Gastrocnemius medialis (tissue), 4 donors: ENCODE measurements around the gene NXPE1. TPM values are rescaled to one million over a fixed set of nuclear protein-coding genes. Genes with fewer than 3 reads are reported as not detected.
"Not testable (repeated sequence)": the region's sequence is repeated elsewhere in the genome, so short reads cannot be mapped to it uniquely, and the experiment has no call there.

ENCODE experiments used
- ATAC-seq, 2 donors: fragments of 150-250 bp; one replicate each; pipeline ENCODE4 v1.9.1; 2016
- DNase-seq, 2 donors: peaks; one replicate each; pipeline ENCODE4 v3.0.0-alpha.2; 2019
- H3K27ac ChIP-seq, 4 donors: fragments of 200-600 bp; sonication (generic); 1 replicate in 1 of 4; 2 replicates in 3 of 4; pipeline ENCODE4 v1.5.1; 2016 to 2018; ENCODE audit warnings: mild to moderate bottlenecking in 2 of 4, moderate library complexity in 1 of 4
- H3K27me3 ChIP-seq, 3 donors: fragments of 200-600 bp; sonication (generic) in 2 of 3; 1 replicate in 1 of 3; 2 replicates in 2 of 3; pipeline versions ENCODE4 v1.5.1 to v1.6.0; 2016 to 2019; ENCODE audit warnings: mild to moderate bottlenecking in 1 of 3, moderate library complexity in 1 of 3
- H3K36me3 ChIP-seq, 2 donors: fragments of 200-600 bp; sonication (generic) in 1 of 2; one replicate each; pipeline ENCODE4 v1.5.1; 2017 to 2018
- H3K4me1 ChIP-seq, 2 donors: fragments of 200-600 bp; sonication (generic) in 1 of 2; one replicate each; pipeline ENCODE4 v1.5.1; 2016 to 2017; ENCODE audit warnings: mild to moderate bottlenecking in 2 of 2
- H3K4me3 ChIP-seq, 4 donors: fragments of 200-600 bp; sonication (generic) in 3 of 4; 1 replicate in 1 of 4; 2 replicates in 3 of 4; pipeline ENCODE4 v1.5.1; 2016 to 2019; ENCODE audit warnings: mild to moderate bottlenecking in 2 of 4
- H3K9me3 ChIP-seq, 3 donors: fragments of 200-600 bp; sonication (generic) in 2 of 3; 1 replicate in 1 of 3; 2 replicates in 2 of 3; pipeline ENCODE4 v1.5.1; 2016 to 2019
- CTCF ChIP-seq, 5 experiments: fragments of 450-650 bp in 3 of 5; fragments of 200-600 bp in 2 of 5; sonication (generic) in 2 of 5; IDR thresholded peaks in 4 of 5; conservative IDR thresholded peaks in 1 of 5; 1 replicate in 4 of 5; 2 replicates in 1 of 5; pipeline ENCODE4 v1.5.1; 2016 to 2019; ENCODE audit warnings: antibody characterized with exemption in 5 of 5, mild to moderate bottlenecking in 3 of 5, moderate library complexity in 3 of 5
- POLR2A ChIP-seq, 2 donors: fragments of 450-650 bp; IDR thresholded peaks; one replicate each; pipeline ENCODE4 v1.6.1; 2017; ENCODE audit warnings: antibody characterized with exemption in 2 of 2, mild to moderate bottlenecking in 2 of 2, moderate library complexity in 2 of 2
- in situ Hi-C, 4 donors: fragments of 200-750 bp; cut with MboI; loops; one replicate each; pipeline versions ENCODE4 v1.15.0 to v1.8.0; 2017; ENCODE audit warnings: low sequenced_read_pairs in 4 of 4
- intact Hi-C: fragments of 100-400 bp; cut with DNase I; formaldehyde crosslinking; loops from one replicate; pipeline ENCODE4 v1.15.1; 2023; ENCODE audit warnings: low total_unique reads
- total RNA-seq, 4 donors: library from RNA; depleted of rRNA; stranded (reverse); fragments of >200 nt; gene quantifications; one replicate each; pipeline versions ENCODE4 v1.1.0 to v1.2.3, GENCODE V29; 2016

Gene NXPE1
- total RNA-seq, 4 donors from 2014 or later: 0.20 to 2.1 (median 1.2) TPM; not detected in 1

GRCh38 chr11:114606003-114606801 is 46.5 kb upstream of the NXPE1 start:
- Histone ChIP-seq H3K4me3 (no peak overlapping the region), H3K27ac (no peak overlapping the region), H3K4me1 (no peaks in the 10 kb centered on the region), H3K36me3 (no peaks in the 10 kb centered on the region), H3K27me3 (no peaks in the 10 kb centered on the region), H3K9me3 (no peaks in the 10 kb centered on the region)
- DNase-seq (no peak), ATAC-seq (no peak)
- TF ChIP-seq CTCF (IDR thresholded peaks at IDR 0.05 in 4 of 5, conservative IDR thresholded peaks at IDR 0.05 in 1 of 5) (no peak), POLR2A (IDR thresholded peaks at IDR 0.05) (no peak)
- in situ Hi-C loops: no loop called here
- intact Hi-C loops: loop anchor here (10.0 kb wide), 1 partner anchor 261 kb away; no protein-coding TSS in a partner anchor

- Histone ChIP-seq H3K4me3 (no peak overlapping the region), H3K36me3 (no peaks in the 10 kb centered on the region), H3K9me3 (no peaks in the 10 kb centered on the region), H3K4me1 (no peaks in the 10 kb centered on the region), H3K27ac (no peak overlapping the region), H3K27me3 (no peaks in the 10 kb centered on the region)
- in situ Hi-C loops (no loop called here), intact Hi-C loops (loop anchor here (10.0 kb wide), 1 partner anchor 261 kb away; no protein-coding TSS in a partner anchor)
- TF ChIP-seq POLR2A (IDR thresholded peaks at IDR 0.05) (no peak), CTCF (IDR thresholded peaks at IDR 0.05 in 4 of 5, conservative IDR thresholded peaks at IDR 0.05 in 1 of 5) (no peak)
- ATAC-seq: no peak
- DNase-seq: no peak
These were observed 45.7 kb upstream of the NXPE1 start for GRCh38 chr11:114605370-114605769.

GRCh38 chr11:114604886-114605285 is 45.2 kb upstream of the NXPE1 start:
- no peak for ATAC-seq
- intact Hi-C loops (loop anchor here (10.0 kb wide), 1 partner anchor 260 kb away; no protein-coding TSS in a partner anchor), in situ Hi-C loops (no loop called here)
- Histone ChIP-seq H3K36me3 (no peaks in the 10 kb centered on the region), H3K9me3 (no peaks in the 10 kb centered on the region), H3K27me3 (no peaks in the 10 kb centered on the region), H3K4me1 (no peaks in the 10 kb centered on the region), H3K4me3 (no peak overlapping the region), H3K27ac (no peak overlapping the region)
- TF ChIP-seq CTCF (IDR thresholded peaks at IDR 0.05 in 4 of 5, conservative IDR thresholded peaks at IDR 0.05 in 1 of 5): no peak
- no peak for TF ChIP-seq POLR2A (IDR thresholded peaks at IDR 0.05)
- no peak for DNase-seq

- no peak for ATAC-seq
- in situ Hi-C loops (no loop called here), intact Hi-C loops (loop anchor here (10.0 kb wide), 1 partner anchor 259 kb away; no protein-coding TSS in a partner anchor)
- Histone ChIP-seq H3K27ac (no peak overlapping the region), H3K4me3 (no peak overlapping the region), H3K9me3 (no peaks in the 10 kb centered on the region), H3K4me1 (no peaks in the 10 kb centered on the region), H3K27me3 (no peaks in the 10 kb centered on the region), H3K36me3 (no peaks in the 10 kb centered on the region)
- no peak for TF ChIP-seq CTCF (IDR thresholded peaks at IDR 0.05 in 4 of 5, conservative IDR thresholded peaks at IDR 0.05 in 1 of 5)
- TF ChIP-seq POLR2A (IDR thresholded peaks at IDR 0.05): no peak
- DNase-seq: no peak
These were observed 44.6 kb upstream of the NXPE1 start for GRCh38 chr11:114604179-114604813.

- in situ Hi-C loops, H3K4me3 ChIP-seq, DNase-seq, H3K9me3 ChIP-seq, H3K36me3 ChIP-seq, H3K27ac ChIP-seq, H3K4me1 ChIP-seq, ATAC-seq, H3K27me3 ChIP-seq: not testable (repeated sequence)
- intact Hi-C loops: loop anchor here (10.0 kb wide), 1 partner anchor 258 kb away; no protein-coding TSS in a partner anchor
These were observed 43.5 kb upstream of the NXPE1 start for GRCh38 chr11:114603151-114603550.
